ENCODE measurements around the gene FGGY.

The FGGY gene

DNA sequence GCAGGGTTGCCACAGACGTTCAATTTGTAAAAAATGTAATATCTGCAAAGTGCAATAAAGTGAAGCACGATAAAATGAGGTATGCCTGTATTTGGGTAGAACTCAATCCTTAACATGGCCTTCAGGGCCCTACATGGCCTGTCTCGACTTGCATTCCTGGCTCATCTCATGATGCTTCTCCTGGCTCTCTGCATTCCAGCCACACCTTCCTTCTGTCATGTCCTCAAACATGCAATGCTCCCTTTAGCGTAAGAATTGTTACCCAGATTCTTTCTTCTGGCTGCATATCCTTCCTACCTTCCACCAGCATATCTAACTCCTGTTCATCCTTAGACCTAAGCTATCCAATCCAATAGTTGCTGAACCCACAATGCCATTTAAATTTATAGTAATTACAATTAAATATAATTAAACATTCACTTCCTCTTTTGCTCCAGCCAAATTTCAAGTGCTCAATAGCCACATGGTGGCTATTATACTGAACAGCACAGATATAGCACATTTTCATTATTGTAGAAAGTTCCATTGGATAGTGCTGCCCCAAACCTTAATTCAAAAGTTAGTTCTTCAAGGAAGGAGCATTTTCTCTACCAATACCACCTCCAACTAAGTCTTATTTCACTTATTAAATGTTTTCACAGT lies 32.6 kb downstream of the FGGY start:
- Histone ChIP-seq H3K27me3 (replicated peaks; ENCODE audit: control insufficient read depth, insufficient read depth, low read length) (no peaks in the 10 kb centered on the region), H3K4me3 (replicated peaks; ENCODE audit: low read depth, low read length) (no peak overlapping the region), H3K36me3 (ENCODE audit: control insufficient read depth, insufficient read depth, low read length) (no peaks in the 10 kb centered on the region)
- no peak for DNase-seq (ENCODE audit: extremely low read depth, insufficient read length)
- TF ChIP-seq, protein P1, sequence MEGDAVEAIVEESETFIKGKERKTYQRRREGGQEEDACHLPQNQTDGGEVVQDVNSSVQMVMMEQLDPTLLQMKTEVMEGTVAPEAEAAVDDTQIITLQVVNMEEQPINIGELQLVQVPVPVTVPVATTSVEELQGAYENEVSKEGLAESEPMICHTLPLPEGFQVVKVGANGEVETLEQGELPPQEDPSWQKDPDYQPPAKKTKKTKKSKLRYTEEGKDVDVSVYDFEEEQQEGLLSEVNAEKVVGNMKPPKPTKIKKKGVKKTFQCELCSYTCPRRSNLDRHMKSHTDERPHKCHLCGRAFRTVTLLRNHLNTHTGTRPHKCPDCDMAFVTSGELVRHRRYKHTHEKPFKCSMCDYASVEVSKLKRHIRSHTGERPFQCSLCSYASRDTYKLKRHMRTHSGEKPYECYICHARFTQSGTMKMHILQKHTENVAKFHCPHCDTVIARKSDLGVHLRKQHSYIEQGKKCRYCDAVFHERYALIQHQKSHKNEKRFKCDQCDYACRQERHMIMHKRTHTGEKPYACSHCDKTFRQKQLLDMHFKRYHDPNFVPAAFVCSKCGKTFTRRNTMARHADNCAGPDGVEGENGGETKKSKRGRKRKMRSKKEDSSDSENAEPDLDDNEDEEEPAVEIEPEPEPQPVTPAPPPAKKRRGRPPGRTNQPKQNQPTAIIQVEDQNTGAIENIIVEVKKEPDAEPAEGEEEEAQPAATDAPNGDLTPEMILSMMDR (IDR thresholded peaks at IDR 0.05; ENCODE audit: insufficient read depth, low read length, poor library complexity, severe bottlenecking): no peak

DNA sequence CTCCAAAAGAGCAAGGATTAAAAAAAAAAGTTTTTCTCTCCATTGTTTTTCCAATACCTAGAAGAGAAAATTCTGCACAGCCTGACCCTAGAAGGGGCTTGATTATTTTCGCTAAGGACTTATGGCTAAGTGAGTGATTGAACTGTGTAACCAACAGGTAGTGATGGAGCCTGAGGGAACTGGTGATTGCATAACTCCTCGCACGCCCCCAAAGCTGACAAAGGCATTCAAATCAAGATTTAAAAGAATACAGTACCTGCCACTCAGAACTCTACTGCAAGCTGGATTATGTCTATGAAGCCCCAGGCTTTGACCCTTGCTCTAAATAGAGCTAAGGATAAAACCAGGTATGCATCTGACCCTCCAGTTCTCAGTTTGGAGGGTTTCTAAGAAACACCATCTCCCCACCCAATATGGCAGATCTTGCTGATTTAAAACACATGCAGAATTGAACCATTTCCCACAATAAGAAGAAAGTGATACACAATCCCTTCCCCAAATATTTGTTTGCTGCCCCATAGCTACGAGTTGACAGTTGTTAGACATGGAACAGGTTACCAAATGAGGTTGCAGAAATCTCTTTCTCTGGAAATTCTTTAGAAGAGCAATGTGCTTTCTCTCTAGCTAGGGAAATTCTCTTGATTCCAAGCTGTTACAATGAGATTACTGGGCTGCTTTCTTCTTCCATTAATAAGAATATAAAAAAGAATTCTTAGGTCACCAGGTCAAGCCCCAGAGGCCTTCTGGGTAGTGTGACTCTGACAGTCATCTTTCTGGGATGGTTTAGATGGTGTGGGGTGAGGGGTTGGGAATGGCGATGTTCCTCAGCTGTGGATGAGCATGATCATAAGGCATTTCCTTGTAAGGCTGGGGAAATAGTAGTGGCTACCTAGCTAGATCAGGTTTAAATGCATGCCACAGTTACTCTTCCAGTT lies 35.1 kb downstream of the FGGY start:
- H3K4me3 ChIP-seq (replicated peaks; ENCODE audit: low read depth, low read length): no peak overlapping the region
- DNase-seq (ENCODE audit: extremely low read depth, insufficient read length): no peak
- H3K36me3 ChIP-seq (ENCODE audit: control insufficient read depth, insufficient read depth, low read length): no peaks in the 10 kb centered on the region
- TF ChIP-seq, protein P1 (IDR thresholded peaks at IDR 0.05; ENCODE audit: insufficient read depth, low read length, poor library complexity, severe bottlenecking): no peak
- H3K27me3 ChIP-seq (replicated peaks; ENCODE audit: control insufficient read depth, insufficient read depth, low read length): no peaks in the 10 kb centered on the region

DNA sequence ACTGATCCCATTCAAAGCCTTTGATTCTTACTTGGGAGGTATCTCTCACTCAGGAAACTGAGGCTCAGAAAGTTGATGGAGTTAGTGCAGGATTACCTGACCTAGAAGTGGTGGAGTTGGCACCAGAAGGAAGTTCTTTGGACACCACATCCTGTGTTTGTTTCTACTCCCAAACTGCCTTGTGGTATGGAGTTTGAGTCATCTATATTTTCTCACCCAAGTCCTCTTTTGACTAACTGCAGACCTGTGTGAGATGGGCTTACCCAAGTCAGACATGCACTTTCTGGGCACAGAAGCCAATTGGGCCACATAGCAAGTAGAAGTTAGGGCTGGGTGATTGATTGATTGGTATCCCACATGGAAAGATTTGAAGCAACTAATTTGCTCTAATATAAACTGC lies 36.1 kb downstream of the FGGY start:
- DNase-seq (ENCODE audit: extremely low read depth, insufficient read length): no peak
- TF ChIP-seq, protein P1 (IDR thresholded peaks at IDR 0.05; ENCODE audit: insufficient read depth, low read length, poor library complexity, severe bottlenecking): no peak
- H3K27me3 ChIP-seq (replicated peaks; ENCODE audit: control insufficient read depth, insufficient read depth, low read length): no peaks in the 10 kb centered on the region

DNA sequence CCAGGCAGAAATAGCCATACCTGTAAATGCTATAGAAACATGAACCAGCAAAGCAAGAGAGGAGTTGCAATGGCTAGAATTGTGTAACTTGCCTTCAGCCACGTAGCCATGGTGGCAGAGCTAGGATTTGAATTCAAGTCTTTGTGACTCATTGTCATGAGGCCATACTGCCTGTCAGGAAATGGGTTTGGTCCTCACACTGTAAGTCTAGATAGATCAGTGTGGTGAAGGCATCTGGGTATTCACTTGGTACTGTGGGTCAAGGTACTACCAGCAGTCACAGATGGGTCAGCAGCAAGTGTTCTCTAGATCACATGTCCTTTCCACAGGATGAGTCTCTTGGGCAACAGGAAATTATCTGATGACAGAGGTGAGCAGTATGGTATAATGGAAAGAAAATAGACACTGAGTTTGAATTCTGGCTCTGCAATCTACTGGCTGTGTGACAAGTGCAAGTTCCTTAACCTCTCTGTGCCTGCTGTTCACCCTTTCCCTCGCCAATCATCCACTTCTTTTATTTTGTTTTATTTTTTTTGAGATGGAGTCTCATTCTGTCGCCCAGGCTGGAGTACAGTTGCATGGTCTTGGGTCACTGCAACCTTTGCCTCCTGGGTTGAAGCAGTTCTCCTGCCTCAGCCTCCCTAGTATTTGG lies 36.9 kb downstream of the FGGY start:
- Histone ChIP-seq H3K27me3 (replicated peaks; ENCODE audit: control insufficient read depth, insufficient read depth, low read length) (no peaks in the 10 kb centered on the region), H3K36me3 (ENCODE audit: control insufficient read depth, insufficient read depth, low read length) (no peaks in the 10 kb centered on the region), H3K4me3 (replicated peaks; ENCODE audit: low read depth, low read length) (no peak overlapping the region)
- TF ChIP-seq, protein P1 (IDR thresholded peaks at IDR 0.05; ENCODE audit: insufficient read depth, low read length, poor library complexity, severe bottlenecking): no peak
- DNase-seq (ENCODE audit: extremely low read depth, insufficient read length): no peak

More for the DNA sequence above, 36.1 kb downstream of the FGGY start:
- no peaks in the 10 kb centered on the region for H3K36me3 ChIP-seq (ENCODE audit: control insufficient read depth, insufficient read depth, low read length)
- H3K4me3 ChIP-seq (replicated peaks; ENCODE audit: low read depth, low read length): no peak overlapping the region

DNA sequence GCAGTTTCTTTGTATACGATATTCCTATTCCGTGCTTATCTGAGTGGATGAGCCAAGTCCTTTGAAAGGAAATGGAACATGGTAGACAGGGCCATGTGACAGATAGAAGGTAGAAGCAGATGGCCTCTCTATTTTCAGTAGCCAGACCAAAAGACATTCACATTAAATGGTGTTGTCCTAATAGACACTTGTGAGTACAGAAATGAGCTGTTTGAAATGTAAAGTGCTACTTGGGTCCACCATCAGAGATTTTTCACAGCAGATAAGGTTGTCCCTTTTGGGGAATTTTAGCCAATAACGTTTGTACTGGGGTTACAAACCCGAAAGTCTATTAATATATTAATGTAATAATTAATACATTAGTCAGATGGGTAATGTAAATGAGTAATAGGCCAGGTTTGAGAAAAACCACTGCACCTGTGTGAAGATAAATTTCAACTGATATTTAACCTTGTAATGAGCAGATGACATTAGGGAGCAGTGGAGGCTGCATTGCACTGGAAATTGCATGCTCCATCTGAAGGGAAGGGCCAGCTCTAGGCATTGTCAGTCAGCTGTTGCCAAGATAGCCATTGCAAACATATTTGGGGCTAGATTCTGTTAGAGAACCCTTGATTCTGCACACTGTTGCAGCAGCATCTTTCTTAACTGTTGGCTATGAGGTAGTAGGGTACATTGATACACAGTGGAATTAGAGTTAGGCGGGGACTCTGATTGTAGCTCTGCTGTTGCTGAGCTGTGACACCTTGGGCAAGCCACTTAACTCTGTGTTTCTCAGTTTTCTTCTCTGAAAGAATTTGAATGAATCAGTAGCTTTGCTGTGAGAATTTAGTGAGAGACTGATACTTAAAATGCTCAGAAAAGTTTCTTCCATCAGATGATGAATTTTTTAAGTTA lies 43.8 kb downstream of the FGGY start:
- TF ChIP-seq, protein P1 (IDR thresholded peaks at IDR 0.05; ENCODE audit: insufficient read depth, low read length, poor library complexity, severe bottlenecking): no peak

More for the DNA sequence above, 43.8 kb downstream of the FGGY start:
- no peak overlapping the region for H3K4me3 ChIP-seq (replicated peaks; ENCODE audit: low read depth, low read length)
- no peaks in the 10 kb centered on the region for H3K27me3 ChIP-seq (replicated peaks; ENCODE audit: control insufficient read depth, insufficient read depth, low read length)
- DNase-seq (ENCODE audit: extremely low read depth, insufficient read length): peak; percentile 13
- H3K36me3 ChIP-seq (ENCODE audit: control insufficient read depth, insufficient read depth, low read length): no peaks in the 10 kb centered on the region

All from GM06990 (cell line).